ENCODE measurements around the gene ACOX1.

- TF ChIP-seq TAF1 (IDR thresholded peaks at IDR 0.05; ENCODE audit: low read depth, low read length) (no peak), POLR2AphosphoS5 (IDR thresholded peaks at IDR 0.05; ENCODE audit: low read depth, low read length) (no peak), PAX5 (IDR thresholded peaks at IDR 0.05; ENCODE audit: insufficient read depth, low read length, severe bottlenecking) (no peak), POLR2A (IDR thresholded peaks at IDR 0.05; ENCODE audit: low read depth, low read length) (no peak)
Measured at GRCh38 chr17:75897160-75898019, 81.6 kb downstream of the ACOX1 start.
